GM12872 (cell line): ENCODE measurements around the gene LBR.

Experiments used
- CTCF ChIP-seq: IDR thresholded peaks from 3 replicates; pipeline ENCODE4 v1.5.1; 2011; ENCODE audit warnings: low read depth, mild to moderate bottlenecking, low read length, moderate library complexity; ENCODE audit not compliant: insufficient read depth

LBR gene

GRCh38 chr1:225445639-225446594 lies 18.1 kb upstream of the LBR start:
- TF ChIP-seq CTCF, result no peak

DNA sequence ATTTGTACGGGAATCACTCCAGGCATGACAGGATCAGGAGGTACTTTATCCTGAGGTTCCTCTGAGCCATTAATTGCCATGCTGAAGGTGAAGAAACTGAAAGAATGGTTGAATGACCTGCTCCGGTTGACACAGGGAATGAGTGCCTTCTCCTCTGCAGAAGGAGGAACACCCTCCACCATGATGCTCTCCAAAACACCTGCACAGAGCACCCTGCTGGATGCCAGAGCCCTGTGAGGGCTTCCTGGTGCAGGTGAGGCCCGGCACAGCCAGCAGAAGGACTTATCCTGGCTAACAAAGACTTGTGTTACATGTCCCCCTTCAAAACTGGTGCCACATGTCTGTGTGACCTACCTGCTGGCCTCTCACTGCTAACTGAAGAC lies 14.3 kb upstream of the LBR start:
- TF ChIP-seq CTCF, result no peak

GRCh38 chr1:225441314-225442122 lies 13.7 kb upstream of the LBR start:
- peak; percentile 60 for TF ChIP-seq CTCF

DNA sequence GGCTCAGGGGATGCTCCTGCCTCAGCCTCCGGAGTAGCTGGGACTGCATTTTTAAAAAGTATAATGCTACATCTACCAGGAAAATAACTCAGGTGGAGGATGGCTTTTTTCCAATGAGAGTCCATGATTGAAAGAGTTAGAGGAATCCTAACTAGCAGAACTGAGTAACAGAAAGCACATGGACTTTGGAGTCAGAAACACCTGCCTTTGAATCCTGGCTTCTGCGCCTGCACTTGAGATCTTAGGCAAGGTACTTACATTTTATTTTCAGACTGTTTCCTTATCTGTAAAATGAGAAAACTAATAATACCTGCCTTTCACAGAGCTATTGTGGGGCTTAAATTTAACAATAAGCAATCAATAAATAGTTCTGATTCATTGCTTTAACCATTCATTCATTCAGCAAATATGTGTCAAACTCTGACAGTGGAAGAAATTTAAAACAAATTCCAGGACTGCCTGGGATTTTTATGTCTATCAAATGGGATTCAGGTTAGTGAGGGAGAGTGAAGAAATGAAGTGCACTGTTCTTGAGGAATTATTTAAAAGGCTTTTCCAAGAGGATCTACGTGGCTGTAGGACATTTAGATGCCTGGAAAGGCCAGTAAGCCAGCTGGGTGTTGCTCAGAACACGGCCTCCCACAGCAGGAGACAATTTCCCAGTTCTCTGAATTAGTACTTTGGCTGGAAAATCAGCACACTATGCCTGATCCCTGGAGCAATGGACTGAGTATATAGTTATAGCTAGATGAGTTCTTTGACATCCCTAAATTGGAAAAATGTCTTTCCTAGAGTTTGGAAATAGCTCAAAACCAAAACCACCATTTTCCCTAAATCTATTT lies 12.8 kb upstream of the LBR start:
- TF ChIP-seq CTCF, result no peak

DNA sequence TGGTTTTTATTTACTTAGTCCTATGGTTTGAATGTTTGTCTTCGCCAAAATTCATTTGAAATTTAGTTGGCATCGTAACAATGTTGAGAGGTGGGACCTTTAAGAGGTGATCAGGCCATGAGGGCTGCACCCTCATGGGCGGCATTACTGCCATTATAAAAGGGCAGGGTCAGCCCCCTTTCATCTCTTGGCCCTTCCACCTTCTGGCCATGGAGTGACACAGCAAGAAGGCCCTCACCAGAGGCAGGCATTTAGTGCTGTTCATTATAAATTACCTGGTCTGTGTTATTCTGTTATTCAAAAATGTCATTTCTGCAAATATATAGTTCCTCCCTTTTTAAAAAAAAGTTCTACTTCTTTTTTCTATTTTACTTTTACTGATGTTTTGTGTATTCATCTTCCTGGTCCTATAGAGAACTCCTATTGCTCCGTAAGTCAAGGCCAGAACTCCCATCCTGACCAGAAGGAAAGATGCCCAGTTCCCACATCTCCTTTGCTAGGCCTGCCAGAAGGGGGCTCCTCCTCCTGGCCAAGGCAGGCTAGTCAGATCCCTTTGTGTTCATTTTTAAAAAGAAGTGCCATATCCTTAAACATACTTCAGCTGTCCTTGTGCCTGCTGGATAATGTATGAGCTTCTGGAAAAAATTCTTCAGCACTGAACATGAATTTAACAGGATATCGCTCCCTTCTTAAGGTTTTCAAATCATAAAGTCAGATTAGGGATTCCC lies 10.0 kb upstream of the LBR start:
- peak; percentile 37; the same call in 2 of the 3 replicates for TF ChIP-seq CTCF

GRCh38 chr1:225435957-225436392 lies 8.1 kb upstream of the LBR start:
- TF ChIP-seq CTCF, result no peak
